GM18520 (cell line): ENCODE data around the gene PHAF1.
A peak's percentile ranks its signal among the peaks of the same experiment; 100 is the strongest.

ENCODE experiments used
- ATAC-seq: cut with Tn5 transposase; IDR thresholded peaks from one replicate; pipeline ENCODE4 v1.9.1; 2021; ENCODE audit not compliant: unreplicated experiment

PHAF1 gene

DNA sequence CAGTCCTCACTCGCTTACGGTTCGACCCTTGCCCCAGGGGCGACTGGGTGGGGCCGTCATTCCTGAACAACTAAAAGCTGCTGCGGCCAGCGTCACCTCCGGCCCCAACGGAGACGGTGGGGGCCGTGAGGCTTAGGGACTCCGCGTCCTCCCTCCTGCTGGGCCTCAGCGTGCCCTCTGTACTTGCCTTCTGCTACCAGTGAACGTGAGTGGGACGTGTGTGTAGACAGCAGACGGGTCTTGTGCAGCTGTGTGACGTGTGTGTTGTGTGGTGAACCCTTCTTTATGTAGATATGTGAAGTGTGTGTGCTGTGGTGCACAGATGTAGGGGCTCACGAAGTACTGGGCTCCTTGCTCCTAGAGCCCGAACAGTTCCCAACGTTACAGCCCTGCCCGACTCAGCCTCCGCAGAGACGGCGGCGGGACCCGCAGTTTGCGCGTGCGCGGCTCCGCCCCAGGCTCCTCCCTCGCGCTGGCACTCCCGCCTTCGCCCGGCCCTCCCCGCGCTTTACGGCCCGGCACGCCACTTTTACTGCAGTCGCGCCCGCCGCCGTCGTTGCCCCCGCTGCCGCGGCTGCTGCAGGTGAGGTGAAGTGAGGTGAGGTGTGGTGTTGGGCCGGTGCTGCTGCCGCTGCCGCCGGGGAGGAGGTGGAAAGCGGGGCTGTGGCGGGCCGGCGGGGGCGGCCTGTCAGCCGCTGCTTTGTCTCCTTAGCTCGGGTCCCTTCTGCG is at the start of gene PHAF1:
Gene PHAF1 (plus strand): TSS at position 535 of the 729 bp plus-strand sequence. CDS start 235 bp downstream, outside the sequence.
- ATAC-seq = peak; percentile 72

DNA sequence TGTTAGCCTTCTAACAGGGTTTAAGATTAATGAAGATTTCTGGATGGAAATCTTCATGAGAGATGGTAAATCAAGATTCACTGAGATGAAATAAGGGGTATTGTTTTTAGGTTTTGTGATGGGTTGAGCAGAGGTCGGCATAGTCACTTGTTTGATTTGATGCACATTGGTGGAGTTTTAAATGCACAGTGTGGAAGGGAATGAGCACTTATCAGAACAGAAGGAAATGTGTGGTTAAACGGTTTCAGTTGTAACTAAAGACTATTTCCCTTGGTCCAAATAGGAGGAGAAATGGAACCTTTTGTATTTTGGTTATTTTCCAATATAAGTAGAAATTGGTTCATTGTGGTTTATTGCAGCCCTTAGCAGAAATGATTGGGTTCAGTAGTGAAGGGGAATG is 46.7 kb upstream of the PHAF1 start:
- no peak for ATAC-seq

DNA sequence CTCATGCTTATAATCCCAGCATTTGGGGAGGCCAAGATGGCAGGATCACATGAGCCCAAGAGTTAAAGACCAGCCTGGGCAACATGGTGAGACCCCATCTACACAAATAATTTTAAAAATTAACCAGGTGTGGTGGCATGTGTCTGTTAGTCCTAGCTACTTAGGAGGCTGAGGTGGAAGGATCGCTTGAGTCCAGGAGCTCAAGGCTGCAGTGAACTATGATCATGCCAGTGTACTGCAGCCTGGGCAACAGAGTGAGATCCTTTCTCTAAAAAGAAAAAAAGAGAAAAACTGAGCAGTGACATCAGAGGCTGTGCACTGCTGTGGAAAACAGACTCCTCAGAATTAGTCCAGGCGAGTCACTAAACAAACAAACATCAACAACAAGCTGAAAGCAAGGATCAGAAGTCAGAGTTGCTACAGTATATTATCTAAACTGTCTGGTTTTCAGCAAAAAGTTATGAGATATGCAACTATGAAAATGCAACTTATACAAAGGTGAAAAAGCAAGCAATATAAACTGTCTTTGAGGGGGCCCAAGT is 41.5 kb upstream of the PHAF1 start:
- ATAC-seq = no peak

DNA sequence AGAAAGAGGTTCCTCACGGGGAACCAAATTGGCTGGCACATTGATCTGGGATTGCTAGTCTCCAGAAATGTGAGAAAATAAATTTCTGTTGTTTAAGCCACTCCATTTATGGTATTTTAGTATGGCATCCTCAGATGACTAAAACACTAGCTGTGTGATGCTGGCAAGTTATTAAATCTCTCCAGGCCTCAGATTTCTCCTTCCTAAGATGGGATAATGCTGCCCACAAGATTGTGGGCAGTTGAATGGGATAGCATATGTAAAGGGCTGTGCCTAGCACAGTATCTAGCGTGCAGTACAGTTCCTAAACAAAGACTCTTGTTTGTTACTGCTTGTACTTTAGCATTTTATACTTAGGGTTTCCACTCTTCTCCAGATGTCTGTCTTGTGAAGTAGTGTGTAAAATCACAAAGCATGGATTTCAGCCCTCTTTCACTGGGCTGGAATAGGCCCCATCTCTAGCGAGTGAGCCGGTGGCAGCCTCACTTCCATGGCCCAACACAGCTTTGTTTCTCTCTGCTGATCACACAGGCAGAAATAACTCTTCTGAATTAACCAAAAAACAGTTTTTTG is 38.2 kb upstream of the PHAF1 start:
- ATAC-seq = no peak

DNA sequence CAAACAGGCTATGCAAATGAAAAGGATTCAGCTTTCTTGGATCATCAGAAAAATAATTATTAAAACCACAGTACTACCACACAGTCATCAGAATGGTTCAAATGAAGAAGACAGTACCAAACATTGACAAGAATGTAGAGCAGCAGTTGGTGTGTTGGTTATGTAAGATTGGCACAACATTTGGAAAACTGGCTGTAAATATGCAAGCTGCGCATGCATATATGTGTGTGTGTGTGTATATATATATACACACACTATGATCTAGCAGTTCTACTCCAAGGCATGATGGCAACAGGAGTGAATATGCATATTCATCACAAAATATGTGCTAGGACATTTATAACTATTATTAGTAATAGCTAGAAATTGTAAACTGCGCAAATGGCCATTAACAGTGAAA is 34.4 kb upstream of the PHAF1 start:
- no peak for ATAC-seq

DNA sequence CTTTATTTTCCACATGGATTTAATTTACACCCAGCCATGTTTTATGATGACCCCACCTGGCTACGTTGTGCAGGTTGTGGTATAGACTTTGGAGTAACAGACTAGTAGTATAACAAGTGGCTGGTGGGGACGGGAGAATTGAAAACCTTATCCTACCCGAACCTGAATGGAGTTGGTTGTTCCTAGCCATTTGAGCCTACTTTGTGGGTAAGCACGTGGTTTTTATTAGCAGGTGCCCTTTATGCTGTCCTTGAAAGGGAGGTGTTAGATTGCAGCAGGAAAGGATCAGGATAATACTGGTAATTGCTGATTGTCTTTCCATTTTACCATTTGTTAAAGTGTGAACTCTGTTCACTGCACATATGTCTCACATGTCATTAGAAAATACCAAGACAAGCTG is 31.9 kb upstream of the PHAF1 start:
- ATAC-seq = no peak

DNA sequence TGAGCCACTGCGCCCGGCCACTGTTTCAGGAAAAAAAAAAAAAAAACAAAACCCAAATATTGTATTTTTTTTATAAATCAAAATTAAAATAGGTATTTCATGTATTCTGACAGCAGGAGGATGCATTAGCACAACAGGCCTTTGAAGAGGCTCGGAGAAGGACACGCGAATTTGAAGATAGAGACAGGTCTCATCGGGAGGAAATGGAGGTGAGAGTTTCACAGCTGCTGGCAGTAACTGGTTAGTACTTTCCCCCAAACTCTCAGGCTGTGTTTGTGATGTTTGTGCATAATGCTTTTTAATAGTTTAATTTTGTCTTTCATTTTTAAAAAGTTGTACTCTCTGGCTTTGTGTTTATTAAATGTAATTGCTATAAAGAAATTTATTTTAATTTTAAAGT is 27.6 kb upstream of the PHAF1 start:
- ATAC-seq = no peak

DNA sequence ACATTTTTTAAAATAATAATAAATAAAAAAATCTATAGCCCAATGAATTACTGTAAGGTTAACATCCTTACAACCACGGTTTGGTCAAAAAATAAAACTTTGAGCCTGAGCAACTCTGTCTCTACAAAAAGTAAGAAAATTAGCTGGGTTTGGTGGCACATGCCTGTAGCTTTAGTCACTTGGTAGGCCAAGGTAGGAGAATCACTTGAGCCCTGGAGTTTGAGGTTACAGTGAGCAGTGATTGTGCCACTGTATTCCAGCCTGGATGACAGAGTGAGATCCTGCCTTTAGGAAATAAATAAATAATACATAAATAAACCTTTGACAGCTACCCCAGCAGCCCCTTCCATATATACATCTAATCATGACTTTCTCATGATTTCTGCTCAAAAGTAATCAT is 26.9 kb upstream of the PHAF1 start:
- no peak for ATAC-seq

DNA sequence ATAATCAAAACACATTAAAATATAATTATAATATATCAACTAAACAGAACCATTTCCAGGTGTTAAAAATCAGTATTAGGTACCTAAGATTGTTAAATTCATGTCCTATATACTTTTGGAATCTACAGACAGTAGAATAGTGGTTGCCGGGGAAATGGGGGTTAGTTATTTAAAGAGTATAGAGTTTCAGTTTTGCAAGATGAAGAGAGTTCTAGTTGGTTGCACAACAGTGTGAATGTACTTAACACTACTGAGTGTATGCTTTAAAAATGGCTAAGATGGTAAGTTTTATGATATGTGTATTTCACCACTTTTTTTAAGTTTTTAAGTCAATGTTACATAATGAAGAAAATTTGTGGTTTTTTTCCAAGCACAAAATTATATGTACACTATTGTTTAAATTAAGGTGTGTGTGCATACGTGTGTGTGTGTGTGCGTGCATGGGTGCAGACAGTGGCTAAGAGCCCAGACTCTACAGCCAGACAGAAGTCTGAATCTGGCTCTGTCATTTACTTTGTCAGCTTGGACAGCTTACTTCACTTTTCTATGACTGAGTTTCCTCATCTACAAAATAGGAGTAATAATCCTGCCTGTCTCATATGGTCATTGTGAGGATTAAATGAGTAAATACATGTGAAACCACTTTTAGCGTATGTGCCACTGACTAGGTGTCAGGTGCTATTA is 25.3 kb upstream of the PHAF1 start:
- ATAC-seq = no peak

DNA sequence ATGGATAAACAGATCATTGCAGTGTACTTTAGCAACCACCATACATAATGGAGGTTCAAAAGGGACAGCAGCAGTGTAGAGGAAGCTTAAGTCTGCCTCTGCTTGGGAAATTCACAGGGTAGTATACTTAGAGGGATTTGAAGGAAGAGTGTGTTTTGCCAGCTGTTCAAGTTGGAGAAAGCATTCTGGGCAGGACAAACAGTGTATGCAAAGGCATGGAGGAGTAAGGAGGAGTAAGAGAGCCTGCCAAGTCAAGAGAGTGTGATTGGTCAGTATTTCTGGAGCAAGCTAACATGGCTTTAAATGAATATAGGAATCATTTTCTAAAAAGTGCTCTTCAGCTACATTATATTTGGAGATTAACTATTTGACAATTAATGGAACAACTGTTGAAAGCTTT is 22.9 kb upstream of the PHAF1 start:
- no peak for ATAC-seq

DNA sequence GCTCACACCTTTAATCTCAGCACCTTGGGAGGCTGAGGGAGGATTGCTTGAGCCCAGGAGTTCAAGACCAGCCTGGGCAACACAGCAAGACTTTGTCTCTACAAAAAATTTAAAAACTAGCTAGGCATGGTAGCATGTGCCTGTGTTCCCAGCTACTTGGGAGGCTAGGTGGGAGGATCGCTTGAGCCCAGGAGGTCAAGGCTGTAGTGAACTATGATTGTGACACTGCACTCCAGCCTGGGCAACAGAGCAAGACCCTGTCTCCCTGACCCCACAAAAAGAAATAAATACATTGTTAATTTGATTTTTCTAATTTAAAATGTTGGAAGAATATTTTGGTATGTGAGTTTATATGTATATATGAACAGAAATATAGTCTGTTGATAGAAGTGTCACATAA is 22.4 kb upstream of the PHAF1 start:
- no peak for ATAC-seq

DNA sequence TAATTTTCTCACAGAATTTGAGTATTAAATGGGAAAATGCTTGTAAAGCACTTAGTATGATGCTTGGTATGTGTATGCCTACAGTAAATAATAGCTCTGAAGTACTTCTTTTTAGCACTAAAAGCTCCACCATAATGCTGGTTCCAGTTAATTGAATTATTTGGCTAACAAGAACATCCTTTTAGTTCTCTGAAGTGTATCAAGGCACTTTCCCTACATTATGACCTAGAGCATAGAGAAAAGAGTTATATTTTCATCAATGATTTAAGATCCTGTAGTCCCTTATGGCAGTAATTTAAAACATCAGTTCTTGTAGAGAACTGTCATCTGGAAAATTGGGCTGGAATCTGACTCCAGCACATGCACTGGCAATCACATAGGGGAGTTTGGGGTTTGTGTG is 21.9 kb upstream of the PHAF1 start:
- ATAC-seq = no peak

DNA sequence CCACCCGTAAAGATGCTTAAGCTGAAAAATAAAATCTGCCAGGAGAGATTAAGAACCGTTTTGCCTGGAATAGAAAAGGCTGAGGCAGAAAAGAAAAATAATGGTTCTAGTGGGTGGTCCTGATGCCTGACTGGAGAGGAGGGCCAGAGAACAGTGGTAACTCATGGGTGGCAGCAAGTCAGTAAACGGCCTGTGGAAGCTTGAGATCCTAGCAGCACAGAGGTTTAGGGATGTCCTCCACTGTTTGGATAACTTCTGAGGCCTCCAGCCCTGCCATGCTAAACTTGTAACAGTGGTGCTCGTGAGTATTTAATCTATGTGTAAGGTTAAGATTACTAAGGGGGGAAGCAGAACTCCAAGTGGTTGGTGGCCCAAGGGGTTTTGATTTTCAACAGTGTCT is 21.2 kb upstream of the PHAF1 start:
- ATAC-seq = no peak

DNA sequence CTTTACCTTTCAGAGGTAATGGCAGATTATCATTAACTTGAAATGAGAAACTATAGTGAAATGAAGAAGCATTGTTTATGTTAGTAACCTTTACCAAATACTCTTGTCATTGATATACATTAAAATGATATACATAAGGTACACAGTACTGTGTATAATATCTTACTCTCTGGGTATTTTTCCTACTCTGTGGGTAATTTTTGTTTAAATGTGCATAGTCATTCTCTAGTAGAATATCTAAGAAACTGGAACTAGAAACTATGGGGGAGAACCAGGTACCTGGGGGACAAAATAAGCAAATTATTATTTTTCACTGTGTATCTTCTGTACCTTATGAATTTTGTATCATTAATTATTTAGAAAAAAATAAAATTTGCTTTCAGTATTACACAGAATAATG is 20.6 kb upstream of the PHAF1 start:
- no peak for ATAC-seq

DNA sequence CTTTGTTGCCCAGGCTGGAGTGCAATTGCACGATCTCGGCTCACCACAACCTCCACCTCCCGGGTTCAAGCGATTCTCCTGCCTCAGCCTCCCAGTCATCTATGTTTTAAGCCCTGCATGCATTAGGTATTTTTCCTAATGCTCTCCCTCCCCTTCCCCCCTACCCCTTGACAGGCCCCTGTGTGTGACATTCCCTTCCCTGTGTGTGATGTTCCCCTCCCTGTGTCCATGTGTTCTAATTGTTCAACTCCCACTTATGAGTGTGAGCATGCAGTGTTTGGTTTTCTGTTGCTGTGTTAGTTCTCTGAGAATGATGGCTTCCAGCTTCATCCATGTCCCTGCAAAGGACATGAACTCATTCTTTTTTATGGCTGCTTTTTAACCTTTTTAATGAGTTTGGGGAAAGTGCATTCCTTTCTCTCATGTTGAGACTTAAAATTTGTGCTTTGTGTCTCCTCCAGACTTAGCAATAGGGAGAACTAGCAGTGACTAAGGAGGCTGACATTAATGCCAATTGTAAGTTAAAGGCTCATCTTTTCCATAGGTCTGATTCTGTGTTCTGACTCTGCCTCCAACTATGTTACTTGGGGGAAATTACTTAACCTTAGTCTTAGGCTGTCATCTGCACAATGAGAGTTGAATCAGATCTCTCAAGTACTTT is 17.7 kb upstream of the PHAF1 start:
- ATAC-seq = no peak

DNA sequence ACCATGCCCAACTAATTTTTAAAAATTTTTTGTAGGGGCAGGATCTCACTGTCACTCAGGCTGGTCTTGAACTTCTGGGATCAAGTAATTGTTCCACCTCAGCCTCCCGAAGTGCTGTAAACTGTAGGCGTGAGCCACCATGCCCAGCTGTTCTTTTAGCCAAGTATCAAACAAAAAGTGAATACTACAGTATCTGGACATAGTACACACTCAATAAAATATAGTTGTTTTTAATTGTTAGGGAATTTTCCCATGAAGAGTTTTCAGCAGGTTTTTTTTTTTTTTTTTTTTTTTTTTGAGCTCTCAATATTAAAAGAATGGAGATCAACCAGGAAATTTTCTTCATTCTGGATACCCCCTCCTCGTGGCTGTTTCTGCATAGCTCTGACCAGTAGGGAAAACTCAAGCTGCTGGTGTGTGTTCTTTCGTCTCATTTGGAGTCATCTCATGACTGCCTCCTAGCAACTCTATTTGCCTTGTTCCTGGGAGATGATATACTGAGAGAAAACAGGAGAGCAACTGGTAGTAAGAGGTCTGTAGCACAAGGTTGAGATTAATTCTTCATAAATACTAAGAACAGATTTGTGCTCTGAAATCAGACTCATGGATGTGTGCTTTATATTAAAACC is 16.5 kb upstream of the PHAF1 start:
- ATAC-seq = no peak

DNA sequence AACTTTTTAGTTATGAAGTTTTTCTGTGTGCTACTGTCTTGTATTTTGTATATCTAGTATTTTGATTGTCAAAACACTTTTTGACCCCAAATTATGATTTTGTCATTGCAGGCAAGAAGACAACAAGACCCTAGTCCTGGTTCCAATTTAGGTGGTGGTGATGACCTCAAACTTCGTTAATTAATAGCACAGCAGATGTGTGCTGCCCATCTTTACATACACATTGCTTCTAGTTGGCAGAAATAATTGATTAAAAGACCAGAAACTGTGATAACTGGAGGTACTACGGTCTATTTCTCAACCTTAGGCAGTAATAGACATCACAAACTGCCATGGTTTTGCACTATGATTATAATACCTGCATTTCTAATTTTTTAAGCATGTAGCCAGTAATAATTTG is 11.1 kb upstream of the PHAF1 start:
- no peak for ATAC-seq

DNA sequence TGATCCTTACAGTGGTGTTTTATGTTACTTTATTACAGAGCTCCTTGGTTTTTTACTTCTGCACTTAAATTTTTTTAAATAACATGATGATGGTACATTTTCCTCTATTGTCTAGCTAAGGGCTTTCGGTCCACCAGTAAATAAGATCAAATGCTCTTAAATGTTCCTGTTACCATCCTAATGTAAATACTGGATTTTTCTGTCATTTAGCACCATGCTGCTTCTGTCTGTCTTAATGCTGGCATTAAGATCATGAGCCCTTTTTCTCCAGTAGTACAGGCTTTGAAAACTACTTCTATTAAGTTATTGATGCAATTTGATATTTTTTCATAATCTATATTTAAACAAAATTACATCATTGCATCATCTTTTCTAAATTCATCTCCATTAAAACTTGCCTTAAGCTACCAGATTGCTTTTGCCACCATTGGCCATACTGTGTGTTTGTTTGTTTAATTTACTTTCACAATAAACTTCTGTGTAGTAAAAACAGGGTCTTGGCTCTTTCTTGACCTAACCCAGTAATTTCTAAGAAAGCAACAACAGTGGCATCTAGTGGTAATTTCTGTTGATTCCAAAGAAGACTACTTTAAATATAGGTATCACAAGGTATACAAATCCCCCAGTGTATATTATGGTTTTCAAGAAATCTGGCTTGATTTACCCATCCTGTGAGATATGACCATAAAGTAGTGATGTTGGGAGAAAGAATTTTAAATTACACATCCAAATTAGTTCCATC is 9.0 kb upstream of the PHAF1 start:
- ATAC-seq = no peak

DNA sequence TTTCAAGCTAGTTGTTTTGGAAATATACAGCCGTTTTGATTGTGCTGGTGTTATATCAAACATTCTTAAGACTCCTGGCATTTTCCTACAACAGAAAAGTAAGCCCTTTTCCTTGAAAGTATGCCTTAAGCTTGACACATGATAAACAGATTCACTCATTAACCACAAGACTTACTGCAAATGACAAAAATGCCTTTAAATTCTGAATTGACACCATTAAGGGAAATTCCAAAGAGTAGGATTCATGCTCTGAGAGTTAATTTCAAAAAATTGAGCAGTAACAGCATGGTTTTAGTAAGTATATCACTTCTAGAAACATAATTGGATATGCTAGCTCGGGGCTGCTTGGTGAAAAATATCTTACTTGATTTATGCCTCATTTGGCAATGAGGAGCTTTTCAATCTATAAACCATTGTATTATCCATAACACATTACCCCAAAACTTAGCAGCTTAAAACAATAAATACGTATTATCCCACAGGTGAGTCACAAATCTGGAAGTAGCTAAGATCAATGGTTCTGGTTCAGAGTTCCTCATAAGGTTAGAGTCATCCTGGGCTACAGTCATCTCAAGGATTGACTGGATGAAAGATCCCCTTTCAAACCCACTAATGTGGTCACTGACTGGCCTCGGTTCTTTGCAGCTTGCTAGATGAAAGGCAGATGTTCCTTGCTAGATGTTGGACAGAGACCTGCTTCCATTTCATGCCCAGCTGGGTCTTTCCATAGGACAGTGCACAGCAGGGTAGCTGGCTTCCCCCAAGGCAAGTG is 8.2 kb upstream of the PHAF1 start:
- no peak for ATAC-seq

DNA sequence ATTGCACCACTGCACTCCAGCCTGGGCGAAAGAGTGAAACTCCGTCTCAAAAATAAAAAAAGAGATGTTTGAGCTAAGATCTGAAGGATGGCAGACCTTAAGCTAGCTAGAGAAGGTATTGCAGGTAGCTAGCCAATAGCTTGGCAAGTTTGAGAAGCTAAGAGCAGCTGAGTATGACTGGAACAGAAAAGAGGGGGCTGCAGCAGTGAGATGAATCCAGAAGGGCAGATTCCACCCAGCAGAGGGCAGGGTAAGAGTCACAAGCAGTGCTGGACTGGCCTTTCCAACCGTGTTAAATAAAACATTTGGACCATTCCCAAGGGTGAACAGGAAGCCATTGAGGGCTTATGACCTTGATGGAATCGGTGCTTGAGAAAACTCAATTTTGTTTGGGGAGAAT is 5.7 kb upstream of the PHAF1 start:
- no peak for ATAC-seq
